GM21786 (cell line): Measurements from ENCODE around the gene GNG2.

Experiments
- ATAC-seq: cut with Tn5 transposase; IDR thresholded peaks from one replicate; pipeline ENCODE4 v1.9.1; 2021; ENCODE audit not compliant: unreplicated experiment

The GNG2 gene

DNA sequence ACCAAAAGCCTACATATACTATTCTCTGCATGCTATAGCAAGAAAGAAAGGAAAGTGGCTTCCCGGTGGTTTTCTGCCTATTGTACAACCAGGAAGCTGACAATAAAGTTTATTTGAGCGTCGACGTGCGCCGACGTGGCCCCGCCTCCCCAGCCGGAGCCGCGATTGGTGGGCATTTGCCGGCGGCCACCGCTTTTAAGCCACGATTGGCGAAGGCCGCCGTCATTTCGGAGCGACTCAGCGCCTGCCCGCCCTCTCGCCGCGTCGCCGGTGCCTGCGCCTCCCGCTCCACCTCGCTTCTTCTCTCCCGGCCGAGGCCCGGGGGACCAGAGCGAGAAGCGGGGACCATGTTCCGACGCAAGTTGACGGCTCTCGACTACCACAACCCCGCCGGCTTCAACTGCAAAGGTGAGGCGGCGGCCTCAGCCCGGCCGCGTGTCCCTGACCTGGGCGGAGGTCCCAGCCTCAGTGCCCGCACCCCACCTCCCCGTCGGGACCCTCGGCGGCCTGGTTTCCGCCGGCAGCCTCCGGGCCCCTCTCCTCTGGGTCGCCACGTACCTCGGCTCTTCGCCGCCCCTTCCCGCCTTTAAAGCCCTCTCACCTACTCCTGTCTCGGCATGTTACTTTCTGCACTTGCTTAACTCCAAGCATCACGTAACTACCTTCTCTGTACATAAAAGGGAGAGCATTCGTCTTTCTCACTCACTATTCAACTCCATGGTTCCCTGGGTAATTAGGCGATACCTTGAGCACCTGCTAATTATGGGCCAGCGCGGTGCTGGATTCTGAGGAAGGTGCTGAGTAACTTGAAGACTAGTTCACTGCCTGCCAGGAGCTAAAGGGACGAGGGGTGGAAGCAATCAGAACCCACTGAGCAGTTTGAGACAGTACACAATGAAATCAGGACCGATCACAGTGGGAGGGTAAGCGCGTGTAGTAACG lies 129.2 kb downstream of the GNG2 start, which contains the start of gene RTRAF:
TSS of gene RTRAF (plus strand) at position 254 of the 942 bp plus-strand sequence. CDS start at position 348, 94 bp downstream.
- ATAC-seq = peak; percentile 92

DNA sequence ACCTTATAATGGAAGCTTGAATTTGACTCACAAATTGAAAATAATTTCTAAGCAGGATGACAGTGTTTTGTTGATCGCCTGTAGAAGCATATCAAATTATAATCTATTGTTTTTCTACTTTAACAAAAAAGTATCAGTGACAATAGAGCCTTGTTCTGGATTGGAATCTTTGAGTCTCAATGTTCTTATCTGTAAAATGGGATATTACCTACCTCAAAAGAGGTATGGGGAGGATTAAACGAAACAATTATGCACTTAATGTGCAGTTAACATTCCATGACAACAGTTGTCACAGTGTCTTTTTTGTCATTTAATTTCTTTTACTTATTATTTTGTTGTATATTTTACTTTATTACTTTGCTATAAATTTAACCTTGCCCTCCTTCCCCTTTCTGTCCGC lies 130.1 kb downstream of the GNG2 start:
- no peak for ATAC-seq

DNA sequence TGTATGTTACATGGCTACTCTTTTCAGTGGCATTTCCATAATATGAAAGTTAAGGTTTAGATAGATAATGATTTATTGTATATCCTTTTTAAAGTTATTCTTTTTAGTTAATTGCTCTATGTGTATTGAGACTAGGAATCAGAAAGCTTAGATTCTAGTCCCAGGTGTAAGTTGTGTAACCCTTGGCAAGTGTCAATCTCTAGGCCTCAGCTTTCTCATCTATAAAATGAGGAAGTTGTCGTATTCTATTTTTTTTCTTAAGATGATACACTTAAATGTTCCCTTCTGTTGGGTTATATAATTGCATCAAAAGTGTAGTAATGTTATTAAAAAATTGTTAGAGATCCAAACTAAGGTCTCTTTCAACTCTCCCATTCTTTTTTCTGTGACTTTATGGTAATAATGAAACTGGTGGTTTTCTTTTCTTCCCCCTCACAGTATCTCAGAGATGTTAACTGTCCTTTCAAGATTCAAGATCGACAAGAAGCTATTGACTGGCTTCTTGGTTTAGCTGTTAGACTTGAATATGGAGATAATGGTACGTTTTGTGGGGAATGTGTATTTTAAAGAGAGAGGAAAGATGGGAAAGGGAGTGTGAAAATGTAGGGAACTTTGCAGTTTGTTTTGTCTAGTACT lies 133.0 kb downstream of the GNG2 start:
- no peak for ATAC-seq

DNA sequence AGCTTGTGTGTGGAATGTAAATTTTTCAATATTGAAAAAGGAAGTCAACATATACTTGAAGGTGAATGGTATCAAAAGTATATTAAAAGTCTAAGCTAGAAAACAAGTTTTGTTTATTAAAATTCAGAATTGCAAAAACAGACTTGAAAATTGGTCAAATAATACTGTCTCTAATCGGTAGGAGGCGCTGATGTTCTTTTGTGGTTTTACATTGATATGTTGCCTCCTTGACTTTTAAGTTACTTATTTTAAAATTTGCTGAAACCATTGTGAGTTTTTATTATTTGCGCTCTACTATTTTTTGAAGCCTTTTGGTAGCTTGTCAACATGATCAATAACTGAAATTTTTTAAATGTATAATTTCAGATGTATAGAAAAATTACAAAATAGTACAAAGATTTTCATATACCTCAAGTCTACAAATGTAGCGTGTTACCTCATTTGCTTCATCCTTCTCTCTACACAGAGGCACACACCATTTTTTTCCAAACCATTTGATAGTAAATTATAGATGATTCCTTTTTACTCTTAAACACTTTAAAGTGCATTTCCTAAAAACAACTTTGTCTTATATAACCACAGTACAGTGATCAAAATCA lies 135.8 kb downstream of the GNG2 start:
- no peak for ATAC-seq

DNA sequence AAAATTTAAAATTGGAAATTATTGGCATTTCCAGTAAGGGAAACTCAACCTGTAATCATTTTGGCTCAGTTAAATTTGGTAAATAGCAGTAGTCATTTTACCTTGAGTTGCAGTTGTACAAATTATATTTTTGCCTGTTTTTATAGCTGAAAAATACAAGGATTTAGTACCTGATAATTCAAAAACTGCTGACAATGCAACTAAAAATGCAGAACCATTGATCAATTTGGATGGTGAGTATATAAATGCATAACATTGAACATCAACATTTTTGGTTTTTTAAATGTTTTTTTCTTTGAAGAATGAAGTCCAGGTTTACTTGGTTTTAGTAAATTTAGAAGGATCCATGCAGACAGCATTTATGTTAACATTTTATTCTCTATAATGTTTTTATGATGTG lies 137.9 kb downstream of the GNG2 start:
- no peak for ATAC-seq

DNA sequence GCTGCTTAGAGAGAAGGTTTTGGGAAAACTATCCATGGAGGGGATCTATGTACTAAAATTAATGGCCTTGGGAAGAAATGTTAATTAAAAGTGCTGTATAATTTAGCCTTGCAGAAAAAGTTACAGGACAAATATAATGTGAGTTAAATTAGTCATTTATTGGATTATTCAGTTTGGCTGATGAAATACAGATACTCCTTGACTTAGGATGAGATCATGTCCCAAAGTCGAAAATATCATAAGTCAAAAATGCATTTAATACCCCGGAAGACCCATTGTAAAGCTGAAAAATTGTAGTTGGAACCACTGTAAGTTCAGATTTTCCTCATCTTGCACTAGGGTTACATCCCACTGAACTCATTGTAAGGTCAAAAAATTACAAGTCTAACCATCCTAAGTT lies 138.7 kb downstream of the GNG2 start:
- ATAC-seq = no peak

DNA sequence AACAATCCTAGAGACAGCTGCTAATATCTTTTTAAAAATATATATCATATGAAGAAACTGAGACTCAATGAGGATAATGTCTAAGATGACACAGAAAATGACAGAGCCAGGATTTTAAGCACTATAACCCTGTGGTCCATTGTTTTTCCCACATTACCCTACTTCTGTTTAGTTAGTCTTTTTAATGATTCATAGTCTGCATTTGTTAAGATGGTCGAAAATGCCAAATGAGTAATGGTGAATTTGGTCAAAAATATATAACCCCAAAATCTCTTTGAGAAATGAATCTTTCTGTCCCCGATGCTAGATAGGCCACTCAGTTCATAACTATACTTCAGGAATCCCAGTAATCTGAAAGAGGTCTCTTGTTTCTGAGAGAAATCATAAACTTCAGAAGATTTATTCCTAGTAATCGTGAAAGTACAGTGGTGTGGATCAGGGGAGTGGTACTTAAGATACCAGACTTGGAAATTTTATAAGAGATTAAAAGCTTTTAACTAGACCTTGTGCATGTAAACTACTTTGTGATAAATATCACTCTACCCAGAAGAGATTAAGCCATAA lies 139.7 kb downstream of the GNG2 start:
- ATAC-seq = no peak

DNA sequence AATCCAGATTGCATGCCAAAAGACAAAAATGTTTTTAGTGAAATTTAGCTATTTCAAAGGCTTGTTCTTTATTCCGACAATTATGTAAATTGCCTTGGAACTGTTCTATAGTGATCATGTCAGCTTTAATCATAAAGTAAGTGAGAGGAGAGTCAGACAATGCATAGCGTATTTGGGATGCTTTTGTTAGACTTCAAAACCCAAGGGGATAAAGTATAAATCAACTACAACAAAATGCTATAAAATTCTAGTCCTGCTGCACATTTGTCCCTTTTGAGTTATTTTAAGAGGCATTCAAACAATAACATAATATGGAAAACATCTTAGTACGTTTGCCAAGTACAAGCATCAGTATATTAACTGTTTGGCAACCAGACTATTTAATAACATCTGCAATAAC lies 140.3 kb downstream of the GNG2 start:
- no peak for ATAC-seq

DNA sequence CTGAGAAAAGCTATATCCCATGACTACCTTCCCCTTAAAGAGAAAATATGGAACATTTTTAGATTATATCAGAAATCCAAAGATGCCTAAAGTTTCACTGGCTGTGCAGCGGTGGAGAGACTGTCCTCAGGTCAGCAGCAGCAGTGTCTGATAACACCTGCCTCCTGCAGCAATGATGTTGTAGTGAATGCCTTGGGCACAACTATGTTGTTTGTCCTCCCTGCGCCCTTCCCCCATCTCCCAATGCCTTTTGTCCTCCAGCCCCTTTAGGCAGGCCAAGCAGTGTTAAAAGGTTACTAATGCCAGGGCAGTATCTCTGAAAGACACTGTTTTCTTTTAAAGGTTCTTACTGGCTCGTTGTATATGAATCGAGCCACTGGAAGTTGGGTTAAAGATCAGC lies 142.1 kb downstream of the GNG2 start:
- ATAC-seq = no peak

DNA sequence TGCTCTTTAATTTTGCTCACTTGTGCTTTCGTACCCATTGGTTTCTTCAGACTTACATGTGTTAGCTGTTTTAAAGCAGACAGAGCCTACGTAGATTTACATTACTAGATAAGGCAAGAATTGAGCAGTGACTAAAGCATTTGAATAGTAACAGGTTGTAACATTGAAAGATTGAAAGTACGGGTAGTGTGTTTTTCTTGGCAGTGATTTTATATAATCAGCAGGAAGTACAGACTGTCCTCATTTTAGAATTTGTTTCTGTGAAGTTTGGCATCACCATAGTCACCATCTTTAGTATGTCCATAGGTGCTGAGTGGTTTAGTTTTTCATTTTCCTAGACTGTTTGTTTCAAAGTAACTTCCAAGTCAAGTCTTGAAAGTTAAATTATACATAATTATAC lies 142.9 kb downstream of the GNG2 start:
- ATAC-seq = no peak

DNA sequence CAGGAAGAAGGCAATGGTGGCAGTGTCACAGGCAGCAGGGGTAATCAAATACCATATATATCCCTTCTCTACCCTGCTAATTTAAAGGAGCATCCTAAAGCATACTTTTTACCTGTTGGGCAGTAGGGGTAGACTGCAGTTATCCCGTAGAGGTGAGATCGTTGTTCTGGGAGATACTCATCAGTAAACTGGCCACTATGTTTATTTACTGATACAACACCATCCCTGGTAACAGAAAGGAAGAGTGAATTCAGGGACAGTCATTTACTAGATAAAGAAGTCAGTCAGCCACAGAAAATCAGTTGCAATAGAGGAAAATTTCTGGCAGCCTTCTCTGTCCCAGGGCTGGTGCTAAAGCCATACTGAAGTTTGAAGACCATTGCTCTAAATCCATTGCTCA lies 145.2 kb downstream of the GNG2 start:
- ATAC-seq = no peak

DNA sequence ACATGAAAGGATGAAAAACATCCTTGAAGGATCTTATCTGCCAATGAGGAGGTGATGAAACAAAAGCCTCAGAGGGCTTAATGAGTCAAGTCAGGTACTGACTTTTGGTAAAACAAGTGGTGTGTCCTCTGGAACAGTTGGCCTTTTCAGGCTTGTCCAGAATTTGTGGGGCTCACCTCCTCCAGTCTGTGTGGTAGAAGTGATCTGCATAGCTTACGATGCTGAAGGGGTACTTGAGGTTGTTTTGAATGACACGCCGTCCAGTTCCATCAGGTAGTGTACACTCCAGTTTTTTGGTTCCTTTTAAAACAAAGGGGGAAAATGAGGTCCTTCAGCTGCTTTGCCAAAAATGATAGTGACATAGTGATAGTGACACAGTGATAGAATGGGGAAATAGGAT lies 145.9 kb downstream of the GNG2 start:
- no peak for ATAC-seq

DNA sequence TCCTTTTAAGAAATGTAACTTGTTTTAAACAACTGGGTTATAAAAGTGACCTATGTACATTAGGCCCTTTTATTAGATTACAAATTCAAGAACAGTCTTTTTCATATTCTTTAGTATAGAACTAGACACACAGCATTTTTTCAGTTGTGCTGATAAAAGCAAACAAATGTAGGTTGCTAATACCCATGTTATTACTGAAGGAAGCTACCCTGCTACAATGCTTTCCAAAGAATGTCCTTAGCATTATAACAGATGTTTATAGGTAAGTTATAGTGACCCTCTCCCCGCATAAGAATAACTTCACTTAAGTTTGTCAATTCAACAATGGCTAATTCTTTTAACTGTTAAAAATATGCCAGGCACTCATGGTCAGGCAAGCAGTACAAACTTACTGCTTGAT lies 146.8 kb downstream of the GNG2 start:
- ATAC-seq = no peak

DNA sequence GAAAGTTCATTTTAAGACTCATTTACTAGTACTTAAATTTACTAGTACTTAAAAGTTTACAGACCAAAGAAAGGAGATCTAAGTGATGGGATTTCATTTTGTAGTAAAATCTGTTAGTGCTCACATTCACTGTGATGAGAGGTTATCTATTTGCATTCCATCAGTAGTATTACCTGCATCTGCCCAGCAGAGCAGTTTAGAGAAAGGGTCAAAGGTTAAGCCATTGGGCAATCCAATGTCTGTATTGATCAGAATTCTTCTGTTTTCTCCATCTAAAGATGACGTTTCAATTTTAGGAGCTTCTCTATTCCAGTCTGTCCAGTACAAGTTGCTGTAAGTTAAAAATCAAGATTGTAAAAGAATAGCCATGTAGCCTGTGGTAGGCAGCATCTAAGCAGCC lies 147.2 kb downstream of the GNG2 start:
- ATAC-seq = no peak

DNA sequence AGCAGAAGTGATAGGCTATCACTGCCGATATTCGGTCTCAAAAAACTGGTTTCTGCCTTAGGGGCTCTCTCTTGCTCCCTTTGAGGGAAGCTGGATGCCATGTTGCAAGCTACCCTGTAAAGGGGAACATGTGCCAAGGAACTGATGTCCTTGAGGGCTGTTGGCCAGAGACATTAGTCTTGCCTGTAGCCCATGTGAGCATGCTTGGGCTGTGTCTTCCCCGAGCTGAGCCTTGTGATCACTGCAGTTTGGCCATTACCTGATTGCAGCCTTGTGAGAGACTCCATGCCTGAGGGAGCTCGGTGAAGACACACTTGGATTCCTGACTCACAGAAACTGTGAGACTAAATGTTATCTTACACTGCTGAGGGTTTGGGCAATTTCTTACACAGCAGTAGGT lies 147.7 kb downstream of the GNG2 start:
- no peak for ATAC-seq

DNA sequence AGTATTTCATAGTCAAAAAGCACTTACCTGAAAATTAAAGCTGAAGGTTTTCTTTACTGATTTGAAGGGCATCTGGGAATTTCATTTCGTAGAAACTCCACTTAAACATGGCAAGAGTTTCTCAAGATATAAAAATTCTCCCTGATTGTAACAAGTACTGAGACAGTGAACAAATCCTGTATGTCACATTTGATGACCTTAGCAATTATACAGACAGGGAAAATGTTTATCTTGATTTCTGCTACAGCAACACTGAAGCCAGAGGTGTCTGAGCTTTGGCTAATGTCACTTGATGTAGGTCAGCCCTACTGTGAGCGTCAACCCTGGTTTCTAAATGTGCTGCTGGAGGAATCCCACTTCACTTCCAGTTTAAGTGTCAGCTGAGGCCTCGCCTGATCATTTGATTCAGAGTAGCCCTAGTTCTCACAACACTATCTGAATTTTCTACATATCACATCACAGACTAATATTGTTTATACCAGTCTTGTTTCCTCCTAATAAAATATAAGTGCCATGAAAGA lies 149.8 kb downstream of the GNG2 start:
- ATAC-seq = no peak

DNA sequence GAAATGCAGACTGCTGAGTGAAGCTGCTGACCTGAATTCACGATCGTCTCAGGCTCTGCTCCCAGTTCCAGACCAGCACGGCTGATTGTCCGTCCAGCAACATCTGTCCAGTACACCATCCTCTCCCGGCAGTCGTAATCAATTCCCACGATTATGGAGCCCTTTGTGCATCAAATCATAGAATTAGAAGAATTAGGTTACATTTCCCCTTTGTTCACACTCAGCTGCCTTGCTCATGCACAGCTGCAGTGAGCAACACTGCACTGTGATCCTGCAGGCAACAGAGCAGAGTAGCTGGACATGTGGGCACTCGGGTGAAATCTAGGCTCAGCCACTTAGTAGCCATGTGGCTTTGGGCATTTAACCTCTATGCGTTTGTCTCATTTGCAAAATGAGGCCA lies 151.1 kb downstream of the GNG2 start:
- ATAC-seq = no peak

DNA sequence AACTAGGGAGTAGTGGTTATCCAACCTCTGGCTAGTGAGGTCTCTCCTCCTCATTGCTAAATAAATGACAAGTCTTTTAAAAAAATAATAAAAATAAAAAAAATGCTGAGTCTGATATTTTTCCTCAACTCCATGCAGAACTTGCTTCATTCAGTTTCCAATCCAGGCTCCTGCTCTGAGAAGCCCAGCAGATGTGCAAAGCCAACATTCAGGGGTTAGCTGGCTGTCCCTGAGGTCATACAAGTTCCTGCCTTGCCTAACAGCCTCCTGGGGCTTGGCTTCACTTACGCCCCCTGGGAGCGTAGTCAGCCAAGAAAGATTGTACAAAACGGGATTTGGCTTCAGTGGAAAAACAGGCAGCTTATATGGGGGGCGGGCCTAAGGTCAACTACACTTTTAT lies 152.2 kb downstream of the GNG2 start:
- ATAC-seq = no peak

DNA sequence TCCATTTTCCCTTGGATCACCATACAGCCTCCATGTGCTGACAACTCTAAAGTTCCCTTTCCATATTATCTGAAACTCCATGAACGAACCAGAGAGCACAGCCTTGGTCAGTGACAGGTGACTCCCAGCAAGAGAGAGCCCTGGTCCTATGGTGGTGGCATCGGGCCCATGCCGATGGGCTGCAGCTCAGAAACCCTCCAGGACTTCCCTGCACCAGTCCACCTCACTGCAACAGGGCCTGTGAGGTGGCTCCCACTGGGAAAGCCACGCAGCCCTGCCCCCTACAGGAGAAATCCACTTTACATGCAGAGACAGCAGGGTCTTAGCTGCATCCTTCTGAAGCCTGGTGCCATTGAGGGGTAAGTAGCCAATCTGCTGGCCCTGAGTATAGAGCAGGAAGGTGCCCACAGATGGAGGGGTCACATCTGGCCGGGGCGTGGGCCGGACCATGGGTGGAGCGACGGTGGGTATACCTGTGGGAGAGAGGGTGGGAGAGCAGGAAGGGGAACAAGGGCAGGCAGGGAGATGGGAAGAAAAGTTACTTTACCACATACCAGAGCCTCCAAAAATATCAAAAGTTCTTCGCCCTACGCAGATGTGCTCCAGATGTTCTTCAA lies 153.7 kb downstream of the GNG2 start:
- ATAC-seq = no peak

DNA sequence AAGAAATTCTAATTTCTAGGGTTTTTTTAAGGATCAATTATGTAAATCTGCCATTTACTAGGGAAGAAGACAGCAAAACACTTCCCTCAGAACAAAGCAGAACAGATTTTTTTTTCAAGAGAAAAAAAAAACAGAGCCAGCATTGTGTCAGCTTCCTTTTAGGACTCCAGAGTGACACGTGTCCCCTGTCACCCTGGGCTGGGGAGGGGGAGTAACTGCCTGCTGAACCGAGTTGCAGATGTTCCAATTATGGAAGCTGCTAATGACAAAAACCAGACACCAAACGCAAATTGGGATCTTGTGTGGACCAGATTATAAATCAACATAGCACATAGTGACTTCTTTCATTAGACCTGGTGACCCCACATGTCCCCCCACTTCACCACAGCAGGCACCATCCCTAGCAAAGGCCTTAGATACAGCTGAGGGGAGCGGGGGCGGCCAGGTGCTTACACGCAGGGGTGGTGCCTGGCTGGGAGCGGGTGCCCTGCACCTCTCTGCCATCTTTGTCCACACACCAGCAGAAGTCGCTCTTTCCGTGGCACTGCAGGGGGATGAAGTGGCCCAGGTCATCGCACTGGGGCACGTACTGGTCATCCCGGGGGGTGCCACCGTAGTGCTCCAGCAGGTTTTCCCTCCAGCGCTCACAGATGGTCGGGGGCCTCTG lies 154.3 kb downstream of the GNG2 start:
- no peak for ATAC-seq
